HCT116 (cell line): ENCODE data around the gene MDFIC.

Experiments
- CBX3 ChIP-seq: IDR thresholded peaks from 2 replicates; pipeline ENCODE4 v1.6.1; 2012; ENCODE audit warnings: low read depth
- EZH2 ChIP-seq: fragments of 200-600 bp; sonication (generic); IDR thresholded peaks from 2 replicates; pipeline ENCODE4 v1.6.1; 2017; ENCODE audit warnings: antibody characterized with exemption, mixed run types
- EZH2phosphoT487 ChIP-seq: fragments of 200-600 bp; IDR thresholded peaks from 2 replicates; pipeline ENCODE4 v1.6.1; 2018; ENCODE audit warnings: antibody characterized with exemption, borderline replicate concordance
- JUND ChIP-seq: IDR thresholded peaks from 2 replicates; pipeline ENCODE4 v1.6.1; 2012
- POLR2A ChIP-seq: IDR thresholded peaks from 2 replicates; pipeline ENCODE4 v1.7.0; 2011; ENCODE audit warnings: borderline replicate concordance; ENCODE audit not compliant: insufficient read depth, insufficient read length; ENCODE audit errors: extremely low read depth
- POLR2AphosphoS5 ChIP-seq: IDR thresholded peaks from 2 replicates; pipeline ENCODE4 v1.6.1; 2011; ENCODE audit warnings: mild to moderate bottlenecking, low read depth, low read length, moderate library complexity
- SP1 ChIP-seq: IDR thresholded peaks from 2 replicates; pipeline ENCODE4 v1.6.1; 2012; ENCODE audit warnings: low read depth
- TCF7L2 ChIP-seq: IDR thresholded peaks from 2 replicates; pipeline ENCODE4 v1.7.0; 2011; ENCODE audit warnings: borderline replicate concordance, inconsistent platforms; ENCODE audit not compliant: insufficient read depth, insufficient read length; ENCODE audit errors: extremely low read depth
- TF ChIP-seq, protein P1 (sequence below), 3 experiments: fragments of 200-600 bp in 1 of 3; sonication (generic) in 1 of 3; IDR thresholded peaks in 2 of 3; conservative IDR thresholded peaks in 1 of 3; 2 replicates each; pipeline ENCODE4 v1.5.1; 2012 to 2017; ENCODE audit warnings: low read depth in 2 of 3, low read length in 2 of 3, antibody characterized with exemption in 1 of 3, borderline replicate concordance in 1 of 3, control low read depth in 1 of 3, mild to moderate bottlenecking in 1 of 3, mixed read lengths in 1 of 3, mixed run types in 1 of 3, moderate library complexity in 1 of 3; ENCODE audit not compliant: insufficient read depth in 1 of 3
- TF ChIP-seq, protein P2 (sequence below): IDR thresholded peaks from 2 replicates; pipeline ENCODE4 v1.6.1; 2012
- TF ChIP-seq, protein P3 (sequence below): IDR thresholded peaks from 2 replicates; pipeline ENCODE4 v1.6.1; 2012; ENCODE audit warnings: low read depth

DNA sequence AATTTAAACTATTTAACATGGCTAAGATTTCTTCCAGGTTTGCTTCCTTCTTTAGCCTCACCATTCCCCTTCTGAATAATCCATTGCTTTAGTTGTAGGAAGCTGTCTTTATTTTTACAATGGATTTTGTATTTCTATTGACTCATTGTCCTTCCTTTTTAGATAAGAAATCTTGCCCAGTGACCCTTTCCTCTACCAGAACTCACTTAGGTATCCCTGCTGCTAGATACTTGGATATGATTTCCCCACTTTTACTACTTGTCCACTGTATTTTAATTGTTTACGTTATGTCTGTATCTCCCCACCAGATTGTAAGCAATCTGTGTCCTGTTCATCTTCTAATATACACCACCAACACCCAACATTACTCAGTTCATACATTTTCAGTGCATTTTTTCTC is 47.7 kb upstream of the MDFIC start:
- TF ChIP-seq, protein P1, sequence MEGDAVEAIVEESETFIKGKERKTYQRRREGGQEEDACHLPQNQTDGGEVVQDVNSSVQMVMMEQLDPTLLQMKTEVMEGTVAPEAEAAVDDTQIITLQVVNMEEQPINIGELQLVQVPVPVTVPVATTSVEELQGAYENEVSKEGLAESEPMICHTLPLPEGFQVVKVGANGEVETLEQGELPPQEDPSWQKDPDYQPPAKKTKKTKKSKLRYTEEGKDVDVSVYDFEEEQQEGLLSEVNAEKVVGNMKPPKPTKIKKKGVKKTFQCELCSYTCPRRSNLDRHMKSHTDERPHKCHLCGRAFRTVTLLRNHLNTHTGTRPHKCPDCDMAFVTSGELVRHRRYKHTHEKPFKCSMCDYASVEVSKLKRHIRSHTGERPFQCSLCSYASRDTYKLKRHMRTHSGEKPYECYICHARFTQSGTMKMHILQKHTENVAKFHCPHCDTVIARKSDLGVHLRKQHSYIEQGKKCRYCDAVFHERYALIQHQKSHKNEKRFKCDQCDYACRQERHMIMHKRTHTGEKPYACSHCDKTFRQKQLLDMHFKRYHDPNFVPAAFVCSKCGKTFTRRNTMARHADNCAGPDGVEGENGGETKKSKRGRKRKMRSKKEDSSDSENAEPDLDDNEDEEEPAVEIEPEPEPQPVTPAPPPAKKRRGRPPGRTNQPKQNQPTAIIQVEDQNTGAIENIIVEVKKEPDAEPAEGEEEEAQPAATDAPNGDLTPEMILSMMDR (IDR thresholded peaks at IDR 0.05 in 2 of 3, conservative IDR thresholded peaks at IDR 0.05 in 1 of 3; ENCODE audit: borderline replicate concordance in 1 of 3, insufficient read depth in 1 of 3, low read depth in 2 of 3, low read length in 2 of 3): no peak
- TF ChIP-seq JUND (no peak), POLR2AphosphoS5 (no peak), EZH2phosphoT487 (no peak), POLR2A (no peak), SP1 (no peak), EZH2 (no peak), CBX3 (no peak), TCF7L2 (no peak)
- TF ChIP-seq, protein P2, sequence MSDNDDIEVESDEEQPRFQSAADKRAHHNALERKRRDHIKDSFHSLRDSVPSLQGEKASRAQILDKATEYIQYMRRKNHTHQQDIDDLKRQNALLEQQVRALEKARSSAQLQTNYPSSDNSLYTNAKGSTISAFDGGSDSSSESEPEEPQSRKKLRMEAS: no peak
- TF ChIP-seq, protein P3, sequence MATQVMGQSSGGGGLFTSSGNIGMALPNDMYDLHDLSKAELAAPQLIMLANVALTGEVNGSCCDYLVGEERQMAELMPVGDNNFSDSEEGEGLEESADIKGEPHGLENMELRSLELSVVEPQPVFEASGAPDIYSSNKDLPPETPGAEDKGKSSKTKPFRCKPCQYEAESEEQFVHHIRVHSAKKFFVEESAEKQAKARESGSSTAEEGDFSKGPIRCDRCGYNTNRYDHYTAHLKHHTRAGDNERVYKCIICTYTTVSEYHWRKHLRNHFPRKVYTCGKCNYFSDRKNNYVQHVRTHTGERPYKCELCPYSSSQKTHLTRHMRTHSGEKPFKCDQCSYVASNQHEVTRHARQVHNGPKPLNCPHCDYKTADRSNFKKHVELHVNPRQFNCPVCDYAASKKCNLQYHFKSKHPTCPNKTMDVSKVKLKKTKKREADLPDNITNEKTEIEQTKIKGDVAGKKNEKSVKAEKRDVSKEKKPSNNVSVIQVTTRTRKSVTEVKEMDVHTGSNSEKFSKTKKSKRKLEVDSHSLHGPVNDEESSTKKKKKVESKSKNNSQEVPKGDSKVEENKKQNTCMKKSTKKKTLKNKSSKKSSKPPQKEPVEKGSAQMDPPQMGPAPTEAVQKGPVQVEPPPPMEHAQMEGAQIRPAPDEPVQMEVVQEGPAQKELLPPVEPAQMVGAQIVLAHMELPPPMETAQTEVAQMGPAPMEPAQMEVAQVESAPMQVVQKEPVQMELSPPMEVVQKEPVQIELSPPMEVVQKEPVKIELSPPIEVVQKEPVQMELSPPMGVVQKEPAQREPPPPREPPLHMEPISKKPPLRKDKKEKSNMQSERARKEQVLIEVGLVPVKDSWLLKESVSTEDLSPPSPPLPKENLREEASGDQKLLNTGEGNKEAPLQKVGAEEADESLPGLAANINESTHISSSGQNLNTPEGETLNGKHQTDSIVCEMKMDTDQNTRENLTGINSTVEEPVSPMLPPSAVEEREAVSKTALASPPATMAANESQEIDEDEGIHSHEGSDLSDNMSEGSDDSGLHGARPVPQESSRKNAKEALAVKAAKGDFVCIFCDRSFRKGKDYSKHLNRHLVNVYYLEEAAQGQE: no peak
